ENCODE results near the gene FUBP3.

Gene FUBP3

GRCh38 chr9:130672466-130672865 is 93.1 kb downstream of the FUBP3 start:
- TF ChIP-seq GATA3 (IDR thresholded peaks at IDR 0.05; ENCODE audit: low read depth, low read length) (no peak), GATA2 (IDR thresholded peaks at IDR 0.05; ENCODE audit: low read depth, low read length) (no peak)

- TF ChIP-seq GATA2 (IDR thresholded peaks at IDR 0.05; ENCODE audit: low read depth, low read length) (no peak; the same call in 1 of the 2 replicates), GATA3 (IDR thresholded peaks at IDR 0.05; ENCODE audit: low read depth, low read length) (no peak)
Measured at GRCh38 chr9:130672933-130673615, 93.7 kb downstream of the FUBP3 start.

- no peak for TF ChIP-seq GATA3 (IDR thresholded peaks at IDR 0.05; ENCODE audit: low read depth, low read length)
- no peak for TF ChIP-seq GATA2 (IDR thresholded peaks at IDR 0.05; ENCODE audit: low read depth, low read length)
Measured at GRCh38 chr9:130675396-130675795, 96.0 kb downstream of the FUBP3 start.

- TF ChIP-seq GATA2 (IDR thresholded peaks at IDR 0.05; ENCODE audit: low read depth, low read length) = no peak
- TF ChIP-seq GATA3 (IDR thresholded peaks at IDR 0.05; ENCODE audit: low read depth, low read length) = no peak
Measured at GRCh38 chr9:130677252-130677651, 97.9 kb downstream of the FUBP3 start.

GRCh38 chr9:130680836-130681768 is 101.7 kb downstream of the FUBP3 start:
- no peak for TF ChIP-seq GATA2 (IDR thresholded peaks at IDR 0.05; ENCODE audit: low read depth, low read length)
- TF ChIP-seq GATA3 (IDR thresholded peaks at IDR 0.05; ENCODE audit: low read depth, low read length) = no peak

- no peak for TF ChIP-seq GATA3 (IDR thresholded peaks at IDR 0.05; ENCODE audit: low read depth, low read length)
- TF ChIP-seq GATA2 (IDR thresholded peaks at IDR 0.05; ENCODE audit: low read depth, low read length) = no peak
Measured at GRCh38 chr9:130681769-130682420, 102.5 kb downstream of the FUBP3 start.

- TF ChIP-seq GATA3 (IDR thresholded peaks at IDR 0.05; ENCODE audit: low read depth, low read length) (no peak), GATA2 (IDR thresholded peaks at IDR 0.05; ENCODE audit: low read depth, low read length) (no peak)
Measured at GRCh38 chr9:130682421-130683121, 103.2 kb downstream of the FUBP3 start.

- TF ChIP-seq GATA2 (IDR thresholded peaks at IDR 0.05; ENCODE audit: low read depth, low read length) (no peak), GATA3 (IDR thresholded peaks at IDR 0.05; ENCODE audit: low read depth, low read length) (no peak)
Measured at GRCh38 chr9:130685104-130685503, 105.7 kb downstream of the FUBP3 start.

GRCh38 chr9:130687615-130688014 is 108.2 kb downstream of the FUBP3 start:
- no peak for TF ChIP-seq GATA3 (IDR thresholded peaks at IDR 0.05; ENCODE audit: low read depth, low read length)
- no peak for TF ChIP-seq GATA2 (IDR thresholded peaks at IDR 0.05; ENCODE audit: low read depth, low read length)
